HFFc6 (cell line): ENCODE measurements around the gene SALL2. TPM values are rescaled to one million over a fixed set of nuclear protein-coding genes. Genes with fewer than 3 reads are reported as not detected.
A peak's percentile ranks its signal among the peaks of the same experiment; 100 is the strongest.

Experiments used
- DNase-seq: peaks from one replicate; pipeline ENCODE4 v3.0.0-alpha.2; 2018
- H3K27ac Mint-ChIP-seq: 2 replicates; pipeline ENCODE4 v1.8.0; 2020; ENCODE audit warnings: mild to moderate bottlenecking, mixed read lengths
- H3K27me3 Mint-ChIP-seq: 2 replicates; pipeline ENCODE4 v1.8.0; 2021; ENCODE audit warnings: mild to moderate bottlenecking, moderate library complexity, mixed read lengths; ENCODE audit not compliant: insufficient read depth
- H3K36me3 Mint-ChIP-seq: 2 replicates; pipeline ENCODE4 v1.8.0; 2021; ENCODE audit warnings: low read depth, mixed read lengths
- H3K4me1 Mint-ChIP-seq: 2 replicates; pipeline ENCODE4 v1.8.0; 2020; ENCODE audit warnings: low read depth, mixed read lengths
- H3K4me3 Mint-ChIP-seq: 2 replicates; pipeline ENCODE4 v1.8.0; 2020; ENCODE audit warnings: mild to moderate bottlenecking, moderate library complexity, mixed read lengths
- H3K9me3 Mint-ChIP-seq: 2 replicates; pipeline ENCODE4 v1.8.0; 2020; ENCODE audit warnings: mild to moderate bottlenecking, mixed read lengths
- long read RNA-seq: library from polyadenylated mRNA; unstranded; transcript quantifications from one replicate; pipeline ENCODE4 v2.0.0, GENCODE V29; 2019
- total RNA-seq, 6 experiments: library from RNA; stranded (reverse); fragmentation: NEBNext Ultra II Directional; extraction: Animal tissue kit (Norgen Biotek cat#: 25700); gene quantifications; 2 replicates in 1 of 6; 3 replicates in 5 of 6; pipeline ENCODE4 v1.2.3, GENCODE V29; 2021
- TF ChIP-seq, protein P1 (sequence below): fragments of 200-600 bp; sonication (generic); IDR thresholded peaks from 2 replicates; pipeline ENCODE4 v1.5.0; 2021; ENCODE audit warnings: antibody characterized with exemption, mild to moderate bottlenecking

SALL2 gene
- 1 to 10 TPM in 3 of 6 experiments, under 1 TPM in 3; 0.51 to 2.0 (median 0.99) TPM for total RNA-seq
- long read RNA-seq, partial matches to known transcripts: 0 of 1 reads
- long read RNA-seq, other reads (novel, unspliced or antisense): 1 of 1 reads

DNA sequence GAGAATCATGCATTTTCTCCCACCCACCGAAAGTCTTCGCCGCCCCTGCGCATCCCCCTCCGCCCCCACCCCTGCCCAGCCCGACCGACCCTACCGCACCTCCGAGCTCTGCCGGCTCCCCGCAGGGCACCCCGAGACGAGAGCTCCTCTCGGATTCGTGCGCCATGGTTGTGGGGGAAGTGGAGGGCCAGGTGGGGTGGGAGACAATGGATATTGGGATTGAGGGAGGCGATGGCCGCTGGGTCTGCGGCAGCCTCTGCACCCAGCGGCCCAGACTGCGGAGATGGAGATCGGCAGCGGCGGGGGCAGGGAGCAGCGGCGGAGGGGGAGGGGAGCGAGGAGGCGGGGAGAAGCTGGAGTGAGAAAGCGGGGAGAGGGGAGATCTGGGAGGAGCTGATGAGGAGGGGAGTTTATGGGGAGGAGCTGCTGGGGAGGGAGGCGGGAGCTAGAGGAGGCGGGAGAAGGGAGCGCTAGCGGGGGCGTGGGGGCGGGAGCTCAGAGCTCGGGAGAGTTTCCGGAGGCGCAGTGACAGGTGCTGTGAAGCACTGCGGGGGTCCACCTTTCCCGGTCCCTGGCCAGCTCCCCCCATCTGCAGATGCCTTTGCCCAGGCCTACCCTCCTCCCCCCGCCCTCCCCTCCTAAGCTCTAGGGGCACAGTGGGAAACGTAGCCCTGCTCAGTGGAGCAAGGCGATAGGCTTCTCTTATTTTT, at the start of gene SALL2:
Gene SALL2 (minus strand): TSS at position 385 of the 710 bp plus-strand sequence. CDS start 219 bp downstream, at position 166.
- Mint-ChIP-seq H3K36me3 (no peaks in the 10 kb centered on the region; the same call in 1 of the 2 replicates), H3K27ac (no peak within 1 kb of the TSS), H3K27me3 (peaks cover 17% of the 10 kb centered on the region), H3K4me3 (peak within 1 kb of the TSS; percentile 76), H3K9me3 (no peaks in the 10 kb centered on the region), H3K4me1 (0 out of 2 replicates have a peak, but pooled peaks cover 2% of the 10 kb centered on the region)
- TF ChIP-seq, protein P1, sequence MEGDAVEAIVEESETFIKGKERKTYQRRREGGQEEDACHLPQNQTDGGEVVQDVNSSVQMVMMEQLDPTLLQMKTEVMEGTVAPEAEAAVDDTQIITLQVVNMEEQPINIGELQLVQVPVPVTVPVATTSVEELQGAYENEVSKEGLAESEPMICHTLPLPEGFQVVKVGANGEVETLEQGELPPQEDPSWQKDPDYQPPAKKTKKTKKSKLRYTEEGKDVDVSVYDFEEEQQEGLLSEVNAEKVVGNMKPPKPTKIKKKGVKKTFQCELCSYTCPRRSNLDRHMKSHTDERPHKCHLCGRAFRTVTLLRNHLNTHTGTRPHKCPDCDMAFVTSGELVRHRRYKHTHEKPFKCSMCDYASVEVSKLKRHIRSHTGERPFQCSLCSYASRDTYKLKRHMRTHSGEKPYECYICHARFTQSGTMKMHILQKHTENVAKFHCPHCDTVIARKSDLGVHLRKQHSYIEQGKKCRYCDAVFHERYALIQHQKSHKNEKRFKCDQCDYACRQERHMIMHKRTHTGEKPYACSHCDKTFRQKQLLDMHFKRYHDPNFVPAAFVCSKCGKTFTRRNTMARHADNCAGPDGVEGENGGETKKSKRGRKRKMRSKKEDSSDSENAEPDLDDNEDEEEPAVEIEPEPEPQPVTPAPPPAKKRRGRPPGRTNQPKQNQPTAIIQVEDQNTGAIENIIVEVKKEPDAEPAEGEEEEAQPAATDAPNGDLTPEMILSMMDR: no peak
- DNase-seq: no peak

GRCh38 chr14:21575661-21576060, 49.5 kb upstream of the SALL2 start:
- TF ChIP-seq, protein P1: no peak
- Mint-ChIP-seq H3K27ac (no peak overlapping the region), H3K9me3 (peaks cover 16% of the 10 kb centered on the region), H3K36me3 (no peaks in the 10 kb centered on the region), H3K4me1 (no peaks in the 10 kb centered on the region), H3K4me3 (no peak overlapping the region), H3K27me3 (peaks cover 8% of the 10 kb centered on the region)
- DNase-seq: no peak

- no peak overlapping the region for H3K27ac Mint-ChIP-seq
- no peak overlapping the region for H3K4me3 Mint-ChIP-seq
- H3K9me3 Mint-ChIP-seq: peaks cover 16% of the 10 kb centered on the region
- TF ChIP-seq, protein P1: no peak
- H3K4me1 Mint-ChIP-seq: no peaks in the 10 kb centered on the region
- DNase-seq: no peak
- peaks cover 2% of the 10 kb centered on the region for H3K27me3 Mint-ChIP-seq
- no peaks in the 10 kb centered on the region for H3K36me3 Mint-ChIP-seq
Measured at GRCh38 chr14:21572604-21573003, 46.5 kb upstream of the SALL2 start.

DNA sequence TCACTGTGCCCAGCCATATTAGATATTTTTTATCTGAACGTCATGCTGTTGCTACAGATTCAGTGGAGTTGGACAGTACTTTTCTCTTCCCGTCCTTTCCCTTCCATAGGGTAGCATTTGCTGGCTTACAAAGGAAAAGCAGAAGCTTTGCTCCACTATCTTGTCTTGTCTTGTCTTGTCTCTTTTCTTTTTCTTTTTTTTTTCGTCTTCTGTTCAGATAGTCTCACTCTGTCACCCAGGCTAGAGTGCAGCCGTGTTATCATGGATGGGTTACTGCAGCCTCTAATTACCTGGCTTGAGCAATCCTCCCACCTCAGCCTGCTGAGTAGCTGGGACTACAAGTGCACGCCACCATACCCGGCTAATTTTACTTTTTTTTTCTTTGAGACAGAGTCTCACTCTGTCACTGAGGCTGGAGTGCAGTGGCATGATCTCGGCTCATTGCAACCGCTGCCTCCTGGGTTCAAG, 32.6 kb upstream of the SALL2 start:
- DNase-seq: no peak
- Mint-ChIP-seq H3K9me3 (no peaks in the 10 kb centered on the region), H3K36me3 (no peaks in the 10 kb centered on the region), H3K4me1 (peaks cover 10% of the 10 kb centered on the region), H3K4me3 (peak overlapping the region; percentile 46; the same call in 1 of the 2 replicates), H3K27ac (no peak overlapping the region), H3K27me3 (peaks cover 5% of the 10 kb centered on the region; the same call in 1 of the 2 replicates)
- TF ChIP-seq, protein P1: no peak

GRCh38 chr14:21557084-21557901, 31.1 kb upstream of the SALL2 start:
- Mint-ChIP-seq H3K4me3 (peak overlapping the region; percentile 52), H3K36me3 (no peaks in the 10 kb centered on the region), H3K27ac (peak overlapping the region; percentile 80), H3K27me3 (peaks cover under 1% of the 10 kb centered on the region; the same call in 1 of the 2 replicates), H3K4me1 (peaks cover 10% of the 10 kb centered on the region), H3K9me3 (no peaks in the 10 kb centered on the region)
- TF ChIP-seq, protein P1: peak; percentile 95
- DNase-seq: peak; percentile 83
